ENCODE measurements around the gene ICOS. TPM values are rescaled to one million over a fixed set of nuclear protein-coding genes. Genes with fewer than 3 reads are reported as not detected.

The ICOS gene
- total and polyA plus RNA-seq, 2 of the 8 experiments (the other 6 are each of a cell fraction or from before 2014, with no cell fraction given), result not detected

DNA sequence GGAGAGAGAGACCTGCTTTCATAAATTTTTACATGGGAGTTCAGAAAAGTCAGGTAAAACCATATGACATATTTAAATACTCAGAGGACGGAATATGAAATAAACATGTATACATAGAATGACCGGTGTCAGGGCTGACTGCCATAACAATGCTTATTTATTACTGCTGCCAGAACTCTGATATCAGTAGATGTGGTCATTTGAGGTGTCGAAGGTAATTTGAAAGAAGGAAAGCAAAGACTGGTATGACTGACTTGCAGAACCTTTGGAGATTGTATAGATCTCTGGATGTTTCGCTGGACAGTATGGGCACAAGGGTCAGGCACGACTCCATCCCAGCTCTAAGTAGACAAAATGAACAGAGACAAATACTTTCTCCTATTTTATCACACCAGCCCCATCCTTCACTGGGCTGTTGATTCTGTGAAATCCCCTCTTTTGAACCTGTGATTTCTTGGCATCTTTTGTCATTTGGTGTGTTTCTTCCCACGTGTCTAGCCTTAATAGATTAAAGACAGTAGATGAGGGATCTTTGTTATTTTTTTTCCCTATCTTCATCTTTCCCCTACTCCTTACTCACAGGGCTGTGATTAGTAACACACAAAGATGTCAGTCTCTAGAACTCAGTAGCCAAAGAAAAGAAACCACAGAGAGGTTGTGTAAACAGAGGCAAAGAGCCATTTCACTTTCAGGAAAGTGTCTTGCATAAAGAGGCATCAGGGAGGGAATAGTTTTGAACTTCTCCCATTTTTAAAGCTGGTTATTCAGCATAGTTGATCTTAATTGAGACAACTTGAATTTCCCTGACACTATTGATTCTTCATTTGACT is 61.6 kb downstream of the ICOS start:
- no peak overlapping the region for H3K4me2 ChIP-seq (ENCODE audit: insufficient read depth in 1 of 2, low read depth in 2 of 2, low read length in 2 of 2)
- H3K23ac ChIP-seq (ENCODE audit: insufficient read length), result no peak overlapping the region
- FAIRE-seq (no peak), DNase-seq (ENCODE audit: low read depth in 1 of 2, low spot score in 2 of 2) (no peak)
- no peaks in the 10 kb centered on the region for H4K20me1 ChIP-seq (replicated peaks in 1 of 2; ENCODE audit: control insufficient read depth in 1 of 2, insufficient read depth in 2 of 2, low read length in 2 of 2)
- no peaks in the 10 kb centered on the region for H3K23me2 ChIP-seq (ENCODE audit: low read depth, low read length)
- H4K5ac ChIP-seq (ENCODE audit: insufficient read length, low read depth, low read length), result no peak overlapping the region
- no peaks in the 10 kb centered on the region for H3K36me3 ChIP-seq (ENCODE audit: control insufficient read depth in 2 of 4, insufficient read depth in 4 of 4, low read length in 3 of 4)
- CTCF ChIA-PET (ENCODE audit: partially characterized antibody), result no interaction called here
- H2BK15ac ChIP-seq (ENCODE audit: low read length), result no peak overlapping the region
- H3K9ac ChIP-seq (replicated peaks in 1 of 4; ENCODE audit: extremely low read depth in 1 of 4, low read depth in 3 of 4, low read length in 3 of 4), result no peak overlapping the region
- H3K4me1 ChIP-seq (replicated peaks in 1 of 4; ENCODE audit: control insufficient read depth in 3 of 4, insufficient read depth in 4 of 4, low read length in 3 of 4), result no peaks in the 10 kb centered on the region
- H2AK5ac ChIP-seq (ENCODE audit: low read depth, low read length), result no peak overlapping the region
- no peak overlapping the region for H2BK12ac ChIP-seq (ENCODE audit: low read depth, low read length)
- no peaks in the 10 kb centered on the region for H3K27me3 ChIP-seq (replicated peaks in 1 of 4; ENCODE audit: control insufficient read depth in 3 of 4, extremely low read depth in 1 of 4, insufficient read depth in 3 of 4, low read length in 3 of 4)
- POLR2A ChIA-PET (ENCODE audit: partially characterized antibody), result no interaction called here
- H3K4me3 ChIP-seq (ENCODE audit: extremely low read depth in 1 of 4, insufficient read depth in 2 of 4, low read depth in 3 of 4, low read length in 4 of 4), result no peak overlapping the region
- H2BK5ac ChIP-seq (ENCODE audit: low read depth, low read length), result no peak overlapping the region
- H3K9me3 ChIP-seq (ENCODE audit: insufficient read depth in 2 of 2, low read depth in 1 of 2, low read length in 1 of 2), result no peaks in the 10 kb centered on the region
- H3K14ac ChIP-seq (ENCODE audit: insufficient read length), result no peak overlapping the region
- H3K79me2 ChIP-seq (ENCODE audit: control insufficient read depth in 1 of 2, insufficient read depth in 2 of 2, low read length in 2 of 2), result no peaks in the 10 kb centered on the region
- no peaks in the 10 kb centered on the region for H3K79me1 ChIP-seq (ENCODE audit: low read depth, low read length)
- no peak overlapping the region for H3K4ac ChIP-seq (replicated peaks; ENCODE audit: insufficient read length, low read depth, low read length)
- no peak overlapping the region for H2AFZ ChIP-seq (ENCODE audit: low read length)
- H4K91ac ChIP-seq (replicated peaks; ENCODE audit: insufficient read length, low read length), result no peak overlapping the region
- no peak overlapping the region for H2BK120ac ChIP-seq (replicated peaks; ENCODE audit: low read depth, low read length)
- H3K27ac ChIP-seq (ENCODE audit: low read depth, low read length), result no peak overlapping the region
- no peak overlapping the region for H3K18ac ChIP-seq (ENCODE audit: extremely low read depth, low read length)
- no peak overlapping the region for H2BK20ac ChIP-seq (ENCODE audit: low read length)
- 89% methylated on average over 6 of the region's 6 CpGs; no CpG with 5 or more reads in 1 of the 2 experiments for WGBS, 2 experiments (ENCODE audit: extremely low coverage in 1 of 2, insufficient coverage in 1 of 2, insufficient read length in 1 of 2, insufficient replicate concordance in 2 of 2, low coverage in 1 of 2, low lambda C conversion rate in 2 of 2, missing lambda C conversion rate in 1 of 2)
- no peak overlapping the region for H3K56ac ChIP-seq (replicated peaks; ENCODE audit: insufficient read length, low read depth, low read length)
- H4K8ac ChIP-seq (ENCODE audit: extremely low read depth, insufficient read depth, low read length), result no peak overlapping the region
- TF ChIP-seq, protein P1, sequence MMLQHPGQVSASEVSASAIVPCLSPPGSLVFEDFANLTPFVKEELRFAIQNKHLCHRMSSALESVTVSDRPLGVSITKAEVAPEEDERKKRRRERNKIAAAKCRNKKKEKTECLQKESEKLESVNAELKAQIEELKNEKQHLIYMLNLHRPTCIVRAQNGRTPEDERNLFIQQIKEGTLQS (IDR thresholded peaks at IDR 0.05; ENCODE audit: insufficient read depth, low read depth, low read length), result no peak
- TF ChIP-seq CBX5 (IDR thresholded peaks at IDR 0.05; ENCODE audit: low read depth, low read length) (no peak), JUND (IDR thresholded peaks at IDR 0.05; ENCODE audit: low read length) (no peak), RFX5 (IDR thresholded peaks at IDR 0.05; ENCODE audit: borderline replicate concordance, low read depth, low read length) (no peak), HDAC6 (IDR thresholded peaks at IDR 0.05; ENCODE audit: low read depth, low read length) (no peak), CBX8 (IDR thresholded peaks at IDR 0.05; ENCODE audit: borderline replicate concordance, low read depth, low read length) (no peak), SUZ12 (IDR thresholded peaks at IDR 0.05; ENCODE audit: low read length) (no peak), CREB1 (IDR thresholded peaks at IDR 0.05) (no peak)
- TF ChIP-seq, protein P2, sequence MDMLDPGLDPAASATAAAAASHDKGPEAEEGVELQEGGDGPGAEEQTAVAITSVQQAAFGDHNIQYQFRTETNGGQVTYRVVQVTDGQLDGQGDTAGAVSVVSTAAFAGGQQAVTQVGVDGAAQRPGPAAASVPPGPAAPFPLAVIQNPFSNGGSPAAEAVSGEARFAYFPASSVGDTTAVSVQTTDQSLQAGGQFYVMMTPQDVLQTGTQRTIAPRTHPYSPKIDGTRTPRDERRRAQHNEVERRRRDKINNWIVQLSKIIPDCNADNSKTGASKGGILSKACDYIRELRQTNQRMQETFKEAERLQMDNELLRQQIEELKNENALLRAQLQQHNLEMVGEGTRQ (IDR thresholded peaks at IDR 0.05; ENCODE audit: low read length), result no peak
- TF ChIP-seq, protein P3, sequence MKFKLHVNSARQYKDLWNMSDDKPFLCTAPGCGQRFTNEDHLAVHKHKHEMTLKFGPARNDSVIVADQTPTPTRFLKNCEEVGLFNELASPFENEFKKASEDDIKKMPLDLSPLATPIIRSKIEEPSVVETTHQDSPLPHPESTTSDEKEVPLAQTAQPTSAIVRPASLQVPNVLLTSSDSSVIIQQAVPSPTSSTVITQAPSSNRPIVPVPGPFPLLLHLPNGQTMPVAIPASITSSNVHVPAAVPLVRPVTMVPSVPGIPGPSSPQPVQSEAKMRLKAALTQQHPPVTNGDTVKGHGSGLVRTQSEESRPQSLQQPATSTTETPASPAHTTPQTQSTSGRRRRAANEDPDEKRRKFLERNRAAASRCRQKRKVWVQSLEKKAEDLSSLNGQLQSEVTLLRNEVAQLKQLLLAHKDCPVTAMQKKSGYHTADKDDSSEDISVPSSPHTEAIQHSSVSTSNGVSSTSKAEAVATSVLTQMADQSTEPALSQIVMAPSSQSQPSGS (IDR thresholded peaks at IDR 0.05; ENCODE audit: low read length), result no peak

Measured in H1 (cell line).